Lower leg skin (tissue), 4 donors: ENCODE measurements around the gene MDM2. TPM values are rescaled to one million over a fixed set of nuclear protein-coding genes. Genes with fewer than 3 reads are reported as not detected.

ENCODE experiments used
- DNase-seq, 2 donors: peaks; one replicate each; pipeline ENCODE4 v3.0.0-alpha.2; 2019; ENCODE audit warnings: low spot score in 2 of 2
- H3K4me3 ChIP-seq: fragments of 200-600 bp; sonication (generic); 2 replicates; pipeline ENCODE4 v1.5.1; 2017; ENCODE audit warnings: mild to moderate bottlenecking, low read depth; ENCODE audit not compliant: poor library complexity, severe bottlenecking
- CTCF ChIP-seq, 3 donors: fragments of 450-650 bp; IDR thresholded peaks; one replicate each; pipeline ENCODE4 v1.5.1; 2016; ENCODE audit warnings: antibody characterized with exemption in 3 of 3, mild to moderate bottlenecking in 3 of 3, moderate library complexity in 2 of 3
- POLR2A ChIP-seq, 2 donors: fragments of 450-650 bp; IDR thresholded peaks; one replicate each; pipeline ENCODE4 v1.6.1; 2016 to 2017; ENCODE audit warnings: antibody characterized with exemption in 2 of 2, mild to moderate bottlenecking in 1 of 2, moderate library complexity in 1 of 2
- WGBS, 2 donors: methylation state at CpG; one replicate each; pipeline ENCODE4 v1.1.5; 2018; 5-methylcytosine and 5-hydroxymethylcytosine counted together
- intact Hi-C: fragments of 100-400 bp; cut with DNase I; formaldehyde crosslinking; loops from one replicate; pipeline ENCODE4 v1.15.0; 2023; ENCODE audit warnings: low total_unique reads
- total RNA-seq, 4 donors: library from RNA; depleted of rRNA; stranded (reverse); fragments of >200 nt; gene quantifications; one replicate each; pipeline ENCODE4 v1.1.0, GENCODE V29; 2016

The MDM2 gene
- total RNA-seq, 4 donors from 2014 or later: 50.0 to 73.4 (median 60.3) TPM

- 95 to 96% methylated on average over 16 of the region's 16 CpGs for WGBS, 2 donors
- no peak overlapping the region for H3K4me3 ChIP-seq
- intact Hi-C loops: no loop called here
- DNase-seq: no peak
- no peak for TF ChIP-seq POLR2A (IDR thresholded peaks at IDR 0.05)
- no peak for TF ChIP-seq CTCF (IDR thresholded peaks at IDR 0.05)
These were observed 16.7 kb downstream of the MDM2 start for GRCh38 chr12:68824597-68825250.

GRCh38 chr12:68825569-68826217, 17.7 kb downstream of the MDM2 start:
- no peak overlapping the region for H3K4me3 ChIP-seq
- 90 to 92% methylated on average over 11 of the region's 11 CpGs for WGBS, 2 donors
- intact Hi-C loops: no loop called here
- no peak for TF ChIP-seq CTCF (IDR thresholded peaks at IDR 0.05)
- no peak for TF ChIP-seq POLR2A (IDR thresholded peaks at IDR 0.05)
- DNase-seq: no peak

GRCh38 chr12:68827895-68828671, 20.1 kb downstream of the MDM2 start:
- intact Hi-C loops: no loop called here
- TF ChIP-seq POLR2A (IDR thresholded peaks at IDR 0.05): no peak
- H3K4me3 ChIP-seq: no peak overlapping the region
- 88% methylated on average over 5 of the region's 5 CpGs for WGBS, 2 donors
- no peak for DNase-seq

- no peak for TF ChIP-seq POLR2A (IDR thresholded peaks at IDR 0.05)
- intact Hi-C loops: no loop called here
- 91 to 92% methylated on average over 7 of the region's 7 CpGs for WGBS, 2 donors
- DNase-seq: no peak
- H3K4me3 ChIP-seq: no peak overlapping the region
These were observed 20.7 kb downstream of the MDM2 start for GRCh38 chr12:68828672-68829068.

GRCh38 chr12:68831272-68831671, 23.3 kb downstream of the MDM2 start:
- intact Hi-C loops: no loop called here
- no peak for DNase-seq
- no peak overlapping the region for H3K4me3 ChIP-seq
- 90 to 94% methylated on average over 6 of the region's 6 CpGs for WGBS, 2 donors
- TF ChIP-seq POLR2A (IDR thresholded peaks at IDR 0.05) (no peak), CTCF (IDR thresholded peaks at IDR 0.05) (no peak)

- TF ChIP-seq POLR2A (IDR thresholded peaks at IDR 0.05) (no peak), CTCF (IDR thresholded peaks at IDR 0.05) (no peak)
- no peak overlapping the region for H3K4me3 ChIP-seq
- 85 to 86% methylated on average over 14 of the region's 14 CpGs for WGBS, 2 donors
- intact Hi-C loops: no loop called here
- DNase-seq: no peak
These were observed 23.9 kb downstream of the MDM2 start for GRCh38 chr12:68831751-68832503.
